GM08714 (cell line): ENCODE measurements around the gene HGFAC.

Experiments used
- H3K4me3 ChIP-seq: fragments of 200-500 bp; sonication (Bioruptor generic); 2 replicates; pipeline ENCODE4 v1.5.1; 2014; ENCODE audit warnings: mild to moderate bottlenecking, low read length, inconsistent platforms
- ZNF274 ChIP-seq: IDR thresholded peaks from 2 replicates; pipeline ENCODE4 v1.6.1; 2012; ENCODE audit warnings: mild to moderate bottlenecking, low read depth, low read length

The HGFAC gene

GRCh38 chr4:3472411-3473141 lies 30.8 kb downstream of the HGFAC start:
- H3K4me3 ChIP-seq: no peak overlapping the region
- TF ChIP-seq ZNF274: no peak

- H3K4me3 ChIP-seq: no peak overlapping the region
- no peak for TF ChIP-seq ZNF274
Measured at GRCh38 chr4:3473181-3473950, 31.6 kb downstream of the HGFAC start.

- no peak for TF ChIP-seq ZNF274
Measured at GRCh38 chr4:3473996-3474765, 32.4 kb downstream of the HGFAC start.

GRCh38 chr4:3475041-3475712 lies 33.4 kb downstream of the HGFAC start:
- TF ChIP-seq ZNF274: no peak
- no peak overlapping the region for H3K4me3 ChIP-seq

More at GRCh38 chr4:3473996-3474765, 32.4 kb downstream of the HGFAC start:
- H3K4me3 ChIP-seq: no peak overlapping the region

- H3K4me3 ChIP-seq: no peak overlapping the region
- no peak for TF ChIP-seq ZNF274
Measured at GRCh38 chr4:3475713-3476260, 34.0 kb downstream of the HGFAC start.

GRCh38 chr4:3476341-3476747 lies 34.6 kb downstream of the HGFAC start:
- no peak for TF ChIP-seq ZNF274
- no peak overlapping the region for H3K4me3 ChIP-seq

- no peak overlapping the region for H3K4me3 ChIP-seq
- no peak for TF ChIP-seq ZNF274
Measured at GRCh38 chr4:3476936-3477749, 35.4 kb downstream of the HGFAC start.

- TF ChIP-seq ZNF274: no peak
- no peak overlapping the region for H3K4me3 ChIP-seq
Measured at GRCh38 chr4:3477750-3478430, 36.1 kb downstream of the HGFAC start.

GRCh38 chr4:3478446-3479357 lies 36.9 kb downstream of the HGFAC start:
- H3K4me3 ChIP-seq: no peak overlapping the region
- no peak for TF ChIP-seq ZNF274

- no peak overlapping the region for H3K4me3 ChIP-seq
Measured at GRCh38 chr4:3479358-3480101, 37.8 kb downstream of the HGFAC start.

GRCh38 chr4:3480528-3481112 lies 38.9 kb downstream of the HGFAC start:
- no peak overlapping the region for H3K4me3 ChIP-seq
- no peak for TF ChIP-seq ZNF274

More at GRCh38 chr4:3479358-3480101, 37.8 kb downstream of the HGFAC start:
- TF ChIP-seq ZNF274: no peak
